GDM1 (cell line): ENCODE measurements around the gene TMEM219.
"Not testable (repeated sequence)": the region's sequence is repeated elsewhere in the genome, so short reads cannot be mapped to it uniquely, and the experiment has no call there.

ENCODE experiments used
- DNase-seq: peaks from one replicate; lab custom pipeline; 2025; lab: John Stamatoyannopoulos, UW

The TMEM219 gene, protein sequence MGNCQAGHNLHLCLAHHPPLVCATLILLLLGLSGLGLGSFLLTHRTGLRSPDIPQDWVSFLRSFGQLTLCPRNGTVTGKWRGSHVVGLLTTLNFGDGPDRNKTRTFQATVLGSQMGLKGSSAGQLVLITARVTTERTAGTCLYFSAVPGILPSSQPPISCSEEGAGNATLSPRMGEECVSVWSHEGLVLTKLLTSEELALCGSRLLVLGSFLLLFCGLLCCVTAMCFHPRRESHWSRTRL

DNA sequence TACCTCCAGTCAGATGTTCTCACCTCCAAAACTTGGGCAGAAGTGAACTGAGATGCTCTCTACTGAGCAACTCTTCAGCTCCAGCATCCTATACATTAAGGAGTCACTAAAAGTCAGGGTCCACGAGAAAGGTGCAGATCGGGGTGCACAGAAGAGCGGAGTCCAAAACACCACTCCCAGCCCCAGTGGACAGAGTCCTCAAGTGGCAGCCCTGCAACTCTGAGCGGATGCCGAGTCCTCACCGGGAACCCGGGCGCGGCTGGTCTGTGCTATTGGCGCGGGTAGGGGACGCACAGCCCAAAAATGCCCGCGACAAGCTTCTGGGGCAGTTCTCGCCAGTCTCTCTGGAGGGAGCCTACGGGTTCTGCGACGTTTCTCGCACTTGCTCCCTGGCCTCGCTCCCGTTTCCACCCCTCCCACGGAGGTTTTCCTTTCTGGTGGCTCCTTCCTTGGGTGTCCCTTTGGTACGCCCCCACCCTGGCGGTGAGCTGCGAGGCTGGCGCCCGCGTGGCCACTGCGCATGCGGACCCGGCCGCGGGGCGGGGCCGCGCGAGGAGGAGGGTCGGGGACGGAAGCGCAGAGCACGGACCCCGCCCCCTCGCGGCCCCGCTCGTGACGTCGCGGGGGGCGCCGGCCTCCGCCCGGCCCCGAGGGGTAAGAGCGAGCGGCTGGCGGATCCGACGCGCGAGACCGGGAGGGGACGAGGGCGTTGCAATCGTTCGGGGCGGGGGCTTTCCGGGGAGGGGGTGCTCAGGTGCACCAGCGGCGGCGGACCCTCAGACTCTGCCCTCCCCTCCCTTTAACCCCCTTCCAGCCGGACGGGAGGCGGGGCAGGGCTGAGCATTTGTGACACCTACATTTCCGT, at the start of gene TMEM219:
TSS of gene TMEM219 (plus strand) at position 601 of the 865 bp plus-strand sequence. CDS start 1,065 bp downstream, outside the sequence.
- DNase-seq, result peak; percentile 92

DNA sequence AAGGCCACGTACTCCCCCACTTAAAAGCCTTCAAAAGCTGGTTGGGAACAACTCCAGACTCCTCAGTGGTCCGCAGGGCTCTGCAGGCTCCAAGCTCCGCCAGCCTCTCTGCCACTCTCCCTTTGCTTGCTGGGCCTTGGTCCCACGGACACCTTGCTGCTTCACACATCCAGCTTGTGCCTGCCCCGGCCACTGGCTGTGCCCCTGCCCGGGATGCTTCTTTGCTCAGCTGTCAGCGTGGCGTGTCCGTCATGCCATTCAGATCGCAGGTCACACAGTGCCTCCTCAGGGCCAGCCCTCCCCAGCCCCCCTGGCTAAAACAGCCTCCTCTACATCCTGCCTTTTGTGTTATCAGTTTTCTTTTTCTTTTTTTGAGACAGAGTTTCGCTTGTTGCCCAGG, 49.8 kb upstream of the TMEM219 start:
- no peak for DNase-seq

DNA sequence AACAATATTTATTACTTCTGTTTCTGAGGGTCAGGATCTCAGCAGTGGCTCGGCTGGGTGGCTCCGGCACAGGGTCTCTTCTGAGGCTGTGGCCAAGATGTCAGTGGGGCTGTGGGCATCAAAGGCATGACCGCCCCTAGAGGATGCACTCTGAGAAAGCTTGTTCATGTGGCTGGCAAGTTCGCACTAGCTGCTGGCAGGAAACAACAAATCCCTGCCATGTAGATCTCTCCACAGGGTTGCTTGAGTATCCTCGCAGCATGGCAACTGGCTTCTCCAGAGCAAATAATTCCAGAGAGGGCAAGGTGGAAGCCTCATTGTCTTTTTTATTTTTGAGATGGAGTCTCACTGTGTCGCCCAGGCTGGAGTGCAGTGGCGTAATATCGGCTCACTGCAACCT, 48.4 kb upstream of the TMEM219 start:
- no peak for DNase-seq

DNA sequence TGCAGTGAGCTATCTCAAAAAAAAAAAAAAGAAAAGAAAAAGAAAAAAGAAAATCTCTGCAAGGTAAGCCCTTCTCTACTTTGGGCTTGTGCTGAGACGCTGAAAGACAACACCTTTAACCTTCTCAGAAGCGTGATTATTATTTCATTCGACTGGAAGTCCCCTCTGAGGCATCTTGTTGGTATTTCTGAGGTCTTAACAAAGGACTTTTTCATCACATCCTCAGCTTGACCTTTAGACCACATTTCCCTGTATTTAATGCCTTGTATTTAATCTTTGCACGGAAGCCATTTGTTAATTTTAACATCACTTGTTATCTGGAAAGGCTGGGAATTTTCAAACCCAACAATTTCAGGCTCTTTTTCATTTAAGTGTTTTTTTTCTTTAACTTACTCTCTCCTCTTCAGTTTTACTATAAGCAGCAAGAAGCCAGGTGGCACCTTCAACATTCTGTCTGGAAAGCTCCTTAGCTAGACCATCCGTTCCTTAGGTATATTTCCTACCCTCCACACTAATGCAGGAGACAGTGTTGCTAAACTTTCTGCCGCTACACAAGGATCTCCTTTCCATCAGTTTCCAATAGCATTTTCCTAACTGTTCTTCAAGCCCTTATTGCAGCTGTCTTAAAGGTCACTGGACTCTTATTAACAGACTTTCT, 46.2 kb upstream of the TMEM219 start:
- DNase-seq, result no peak

DNA sequence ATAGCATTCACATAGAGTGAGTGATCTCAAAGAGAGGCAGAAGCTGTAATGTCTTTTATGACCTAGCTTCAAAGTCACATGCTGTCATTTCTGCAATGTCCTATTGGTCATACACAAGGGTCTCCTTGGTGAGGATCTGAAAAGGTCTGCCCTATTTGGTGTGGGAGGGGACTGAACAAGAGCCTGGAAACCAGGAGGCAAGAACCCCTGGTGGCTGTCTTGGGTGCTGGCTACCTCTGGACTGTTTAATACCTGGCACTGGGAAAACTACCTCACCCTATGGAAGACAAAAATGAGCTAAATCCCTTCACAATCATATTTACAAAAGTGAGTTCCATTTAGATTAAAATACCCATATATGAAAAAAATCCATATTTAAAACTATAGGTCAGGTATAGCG, 44.9 kb upstream of the TMEM219 start:
- no peak for DNase-seq

DNA sequence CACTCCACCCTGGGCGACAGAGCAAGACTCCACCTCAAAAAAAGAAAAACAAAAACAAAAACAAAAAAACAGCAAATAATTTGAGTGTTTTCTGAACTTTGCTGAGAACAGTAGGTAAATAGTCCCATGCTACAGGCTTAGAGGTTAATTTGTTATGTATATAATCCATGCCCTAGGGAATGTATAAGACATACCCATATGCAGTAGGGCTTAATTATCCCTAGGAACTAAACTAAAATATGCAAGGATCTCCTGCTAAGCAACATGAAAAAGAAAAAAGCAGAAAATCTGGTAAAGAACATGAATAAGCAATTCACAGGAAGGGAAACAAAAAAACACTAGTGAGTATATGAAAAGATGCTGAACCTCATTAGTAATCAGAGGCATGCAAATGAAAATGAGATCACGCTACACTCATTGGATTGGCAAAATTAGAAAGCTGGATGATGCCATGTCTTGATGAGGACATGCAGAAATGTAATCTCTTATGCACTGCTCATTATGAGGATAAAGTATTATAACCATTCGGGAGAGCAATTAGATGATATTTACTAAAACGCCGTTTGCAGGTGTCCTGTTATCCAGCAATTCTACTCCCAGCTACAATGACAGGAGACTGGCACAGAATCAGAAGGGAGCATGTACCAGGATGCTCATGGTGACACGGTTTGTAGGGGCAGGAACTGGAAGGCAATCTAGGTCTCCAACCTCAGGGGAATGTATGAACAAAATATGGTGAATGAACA, 41.4 kb upstream of the TMEM219 start:
- no peak for DNase-seq

DNA sequence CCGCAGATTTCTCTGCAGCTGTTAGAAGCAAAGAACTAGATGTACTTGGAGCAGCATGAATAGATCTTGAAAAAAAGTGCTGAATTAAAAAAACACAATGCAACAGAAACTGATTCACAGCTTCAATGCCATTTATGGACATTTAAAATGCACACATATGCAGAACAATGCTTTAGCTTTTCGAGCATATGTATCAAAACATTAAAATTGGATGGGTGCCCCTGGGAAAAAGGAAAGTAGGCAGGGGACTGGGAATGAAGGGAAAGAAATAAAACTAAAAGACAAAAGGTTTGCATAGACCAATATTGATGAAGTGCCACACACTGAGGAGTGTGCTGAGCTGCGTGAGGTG, 40.9 kb upstream of the TMEM219 start:
- no peak for DNase-seq

DNA sequence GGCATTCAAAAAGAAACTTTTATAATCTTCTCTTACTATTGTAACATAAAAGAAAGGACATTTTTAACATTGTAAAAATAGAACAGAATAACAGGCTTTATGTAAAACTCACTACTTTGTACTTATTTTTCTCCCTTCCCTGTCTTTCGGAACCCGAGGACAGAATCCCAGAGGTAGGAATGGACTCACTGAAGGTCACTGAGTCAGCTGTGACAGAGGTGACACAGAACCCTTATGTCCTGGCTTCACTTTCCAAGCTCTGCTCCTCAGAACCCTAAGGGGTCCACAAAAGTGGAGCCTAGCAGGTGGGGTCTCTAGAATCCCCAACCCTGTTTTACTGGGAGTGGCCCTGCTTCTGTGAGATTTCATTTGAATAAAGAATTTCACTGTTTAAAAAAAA, 39.6 kb upstream of the TMEM219 start:
- no peak for DNase-seq

DNA sequence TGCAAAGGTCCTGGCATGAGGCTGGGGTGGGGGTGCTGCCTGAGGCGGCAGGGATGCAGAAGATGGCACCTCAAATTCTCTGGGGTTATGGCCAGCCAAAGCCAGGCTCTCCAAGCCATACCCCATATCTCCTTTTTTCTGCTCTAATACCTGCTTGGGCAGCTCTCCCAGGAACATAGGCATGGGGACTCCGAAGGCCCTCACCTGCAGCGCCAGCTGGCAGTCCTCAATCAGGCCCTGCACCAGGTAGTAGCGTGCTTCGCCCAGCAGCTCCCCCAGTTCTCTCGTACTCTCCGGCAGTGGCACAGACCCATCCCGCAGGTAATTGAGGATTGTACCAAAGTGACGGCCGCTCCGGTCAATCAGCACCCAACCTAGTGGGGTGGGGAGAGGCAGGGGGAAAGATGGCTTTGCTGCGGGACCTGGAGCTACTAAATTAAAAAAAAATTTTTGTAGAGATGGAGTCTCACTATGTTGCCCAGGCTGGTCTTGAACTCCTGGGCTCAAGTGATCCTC, 38.8 kb upstream of the TMEM219 start:
- DNase-seq, result no peak

DNA sequence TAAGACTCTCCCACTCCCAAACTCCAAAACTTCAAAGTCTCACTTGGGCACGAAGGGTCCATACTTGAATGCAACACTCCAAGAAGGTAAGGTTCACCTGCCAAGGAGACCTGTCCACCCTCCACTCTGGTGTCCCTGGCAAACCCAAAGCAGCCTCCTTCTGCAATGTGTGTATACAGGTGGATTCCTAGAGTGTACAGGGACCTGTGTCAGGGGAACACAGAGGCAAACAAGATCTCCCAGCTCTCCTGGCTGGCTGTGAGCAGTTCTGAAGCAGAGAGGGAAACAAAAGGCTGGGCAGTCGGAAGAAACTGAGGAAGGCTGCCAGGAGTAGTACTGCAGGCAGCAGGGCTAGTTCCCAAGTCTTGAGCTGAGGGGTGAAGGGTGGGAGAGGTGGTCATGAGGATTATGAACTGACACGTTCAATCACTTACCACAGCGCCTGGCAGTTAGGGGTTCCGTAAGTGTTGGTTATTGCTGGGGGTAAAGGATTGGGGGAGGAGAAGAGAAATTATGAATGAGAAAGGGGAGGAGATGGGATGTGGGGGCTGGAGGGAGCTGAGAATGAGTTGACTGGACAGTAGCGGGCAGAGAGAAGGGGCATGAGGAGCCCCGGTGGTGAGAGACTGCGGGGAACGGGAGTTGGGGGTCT, 36.6 kb upstream of the TMEM219 start:
- DNase-seq, result no peak

DNA sequence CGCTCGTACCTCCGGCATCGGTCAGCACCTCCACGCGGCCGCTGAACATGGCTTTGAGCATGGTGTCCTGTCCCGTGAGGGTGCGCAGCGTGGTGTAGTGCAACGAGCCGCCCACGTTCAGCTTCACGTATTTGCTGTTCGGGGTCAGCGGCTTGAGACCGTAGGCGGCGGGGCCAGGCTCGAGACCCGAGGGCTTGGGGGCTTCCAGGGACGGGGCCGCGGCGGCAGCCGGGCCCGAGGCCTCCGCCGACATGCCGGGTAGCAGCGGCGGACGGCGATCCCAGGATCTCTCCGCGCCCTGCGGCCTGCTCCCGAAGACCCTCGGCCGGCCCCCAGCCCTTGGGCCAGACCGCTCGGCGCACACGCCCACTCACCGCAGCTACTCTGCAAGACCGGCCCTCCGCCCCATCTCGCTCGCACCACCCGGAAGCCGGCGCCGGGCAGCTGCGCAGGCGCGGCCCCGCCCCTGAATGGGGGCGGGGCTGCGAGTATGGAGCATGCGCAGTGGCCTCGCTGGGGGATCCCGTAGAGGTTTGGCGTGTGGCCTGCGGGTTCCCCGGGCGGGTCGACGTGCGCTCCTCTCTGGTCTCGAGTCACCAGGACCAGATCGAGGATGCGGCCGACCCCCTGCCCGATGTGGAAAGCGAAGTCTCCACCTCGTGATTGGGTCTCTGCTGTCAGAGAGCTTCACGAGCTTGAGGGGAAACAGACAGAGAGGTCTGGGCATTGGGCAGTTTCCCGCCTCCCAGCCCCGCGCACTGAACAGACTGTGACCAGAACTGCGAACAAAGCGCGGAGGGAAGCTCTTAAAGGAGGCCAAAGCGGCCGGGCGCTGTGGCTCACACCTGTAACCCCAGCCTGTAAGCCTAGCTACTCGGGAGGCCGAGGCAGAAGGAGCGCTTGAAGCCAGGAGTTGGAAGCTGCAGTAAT, 35.8 kb upstream of the TMEM219 start, which contains the start of gene KCTD13:
TSS of gene KCTD13 (minus strand) at position 446 of the 930 bp plus-strand sequence. CDS start at position 253, 193 bp downstream.
- peak; percentile 72 for DNase-seq

DNA sequence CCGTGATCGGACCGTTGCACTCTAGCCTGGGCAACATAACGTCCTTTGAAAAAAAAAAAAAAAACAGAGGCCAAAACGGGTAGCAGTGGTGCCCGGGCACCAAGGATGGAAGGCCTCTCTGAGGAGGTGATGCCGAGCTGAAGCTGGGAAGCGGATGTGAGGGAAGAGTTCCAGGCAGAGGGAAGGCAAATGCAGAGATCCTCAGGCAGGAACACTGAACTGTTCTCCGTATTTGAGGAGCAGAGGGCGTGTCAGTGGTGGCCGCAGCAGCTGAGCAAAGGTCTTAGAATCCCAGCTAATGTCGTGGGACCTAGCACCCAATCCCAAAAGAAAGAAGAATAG, 35.2 kb upstream of the TMEM219 start:
- DNase-seq, result no peak

DNA sequence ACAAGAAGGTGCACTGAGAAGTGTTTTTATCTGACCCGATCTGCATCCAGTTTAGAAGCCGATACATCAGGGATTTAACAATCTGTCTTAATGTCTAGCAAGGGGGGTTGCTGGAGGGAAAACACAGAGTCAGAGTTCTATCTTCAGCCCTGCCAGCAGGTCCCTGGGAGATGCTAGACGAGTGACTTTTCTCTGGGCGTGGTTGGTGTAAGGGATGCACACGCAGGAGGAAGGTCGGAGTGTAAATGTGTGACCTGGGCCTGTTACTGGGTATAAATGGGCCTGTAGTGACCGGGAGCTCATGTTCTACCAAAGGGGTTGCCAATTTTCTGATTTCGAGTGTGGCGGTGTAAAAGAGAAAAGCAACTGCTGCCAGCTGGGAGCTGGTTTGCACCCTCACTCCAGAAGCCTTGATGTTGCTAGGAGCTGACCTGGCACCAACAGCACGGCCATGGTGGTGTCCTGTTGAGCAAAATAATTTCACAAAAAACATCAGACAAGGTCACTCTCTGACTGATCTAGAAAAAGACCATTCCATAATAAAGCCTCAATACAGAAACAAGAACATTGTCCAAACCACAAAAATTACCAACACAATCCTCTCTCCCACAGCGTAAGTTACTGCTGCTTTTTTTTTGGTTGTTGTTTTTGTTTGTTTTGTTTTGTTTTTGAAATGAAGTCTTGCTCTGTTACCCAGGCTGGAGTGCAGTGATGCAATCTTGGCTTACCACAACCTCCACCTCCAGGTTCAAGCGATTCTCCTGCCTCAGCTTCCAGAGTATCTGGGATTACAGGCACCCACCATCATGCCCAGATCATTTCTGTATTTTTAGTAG, 34.6 kb upstream of the TMEM219 start:
- DNase-seq, result no peak

DNA sequence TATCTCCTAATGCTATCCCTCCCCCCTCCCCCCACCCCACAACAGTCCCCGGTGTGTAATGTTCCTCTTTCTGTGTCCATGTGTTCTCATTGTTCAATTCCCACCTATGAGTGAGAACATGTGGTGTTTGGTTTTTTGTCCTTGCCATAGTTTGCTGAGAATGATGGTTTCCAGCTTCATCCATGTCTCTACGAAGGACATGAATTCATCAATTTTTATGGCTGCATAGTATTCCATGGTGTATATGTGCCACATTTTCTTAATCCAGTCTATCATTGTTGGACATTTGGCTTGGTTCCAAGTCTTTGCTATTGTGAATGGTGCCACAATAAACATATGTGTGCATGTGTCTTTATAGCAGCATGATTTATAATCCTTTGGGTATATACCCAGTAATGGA, 30.1 kb upstream of the TMEM219 start:
- DNase-seq, result not testable (repeated sequence)

DNA sequence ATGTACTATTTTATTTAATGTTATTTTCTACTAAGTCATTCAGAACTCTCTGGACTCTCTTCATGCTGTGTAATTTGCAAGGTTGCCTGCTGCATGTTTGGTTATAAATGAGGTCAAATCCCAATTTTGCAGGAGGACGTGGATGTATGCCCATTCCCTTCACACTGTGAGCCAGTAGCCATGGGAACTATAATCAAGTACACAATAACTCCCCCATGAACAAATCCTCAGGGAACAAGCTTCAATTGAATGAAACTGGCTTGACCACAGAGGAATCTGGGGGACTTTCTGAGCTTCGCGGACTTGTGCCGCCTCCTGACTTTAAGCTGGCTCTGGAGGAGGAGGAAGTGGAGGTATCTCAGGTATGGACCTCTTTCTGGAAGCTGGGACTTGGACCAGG, 21.2 kb upstream of the TMEM219 start:
- no peak for DNase-seq

DNA sequence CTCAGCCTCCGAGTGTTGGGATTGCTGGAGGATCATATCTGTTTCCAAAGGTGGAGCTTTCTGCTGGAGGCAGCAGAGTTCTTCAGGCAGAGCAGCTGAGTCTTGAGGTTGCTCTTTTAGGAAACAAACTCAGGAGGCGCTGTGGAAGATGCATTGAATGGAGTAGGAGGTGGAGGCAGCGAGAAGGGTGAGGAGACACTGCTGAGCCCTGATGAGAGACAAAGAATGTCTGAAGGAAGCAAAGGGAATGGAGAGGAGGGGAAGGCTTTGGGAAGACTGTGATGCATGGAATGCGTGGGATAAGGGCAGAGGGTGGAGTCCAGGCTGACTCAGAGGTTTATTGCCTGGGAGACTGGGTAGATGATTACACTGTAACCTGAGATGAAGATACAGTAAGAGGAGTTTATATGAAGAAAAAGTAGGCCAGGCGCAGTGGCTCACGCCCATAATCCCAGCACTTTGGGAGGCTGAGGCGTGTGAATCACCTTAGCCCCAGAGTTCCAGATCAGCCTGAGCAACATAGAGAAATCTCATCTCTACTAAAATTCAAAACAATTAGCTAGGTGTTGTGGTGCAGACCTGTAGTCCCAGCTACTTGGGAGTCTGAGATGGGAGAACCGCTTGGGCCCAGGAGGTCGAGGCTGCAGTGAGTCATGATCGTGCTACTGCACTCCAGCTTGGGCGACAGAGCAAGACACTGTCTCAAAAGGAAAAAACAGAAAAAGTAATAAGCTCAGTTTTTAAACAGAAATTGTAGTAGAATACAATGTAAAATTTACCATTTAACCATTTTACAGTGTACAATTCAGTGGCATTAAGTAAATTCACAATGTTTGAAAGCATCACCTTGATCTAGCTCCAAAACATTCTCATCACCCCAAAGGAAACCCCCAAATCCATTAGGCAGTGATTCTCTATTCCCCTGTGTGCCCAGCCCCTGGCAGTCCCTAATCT, 17.8 kb upstream of the TMEM219 start:
- no peak for DNase-seq

DNA sequence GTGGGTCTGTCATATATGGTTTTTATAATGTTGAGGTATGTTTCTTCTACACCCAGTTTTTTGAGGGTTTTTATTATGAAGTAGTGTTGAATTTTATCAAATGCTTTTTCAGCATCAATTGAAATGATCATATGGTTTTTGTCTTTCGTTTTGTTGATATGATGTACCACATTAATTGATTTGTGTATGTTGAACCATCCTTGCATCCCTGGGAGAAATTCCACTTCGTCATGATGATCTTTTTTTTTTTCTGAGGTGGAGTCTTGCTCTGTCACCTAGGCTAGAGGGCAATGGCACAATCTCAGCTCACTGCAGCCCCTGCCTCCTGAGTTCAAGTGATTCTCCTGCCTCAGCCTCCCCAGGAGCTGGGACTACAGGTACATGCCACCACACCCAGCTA, 14.0 kb upstream of the TMEM219 start:
- no peak for DNase-seq

DNA sequence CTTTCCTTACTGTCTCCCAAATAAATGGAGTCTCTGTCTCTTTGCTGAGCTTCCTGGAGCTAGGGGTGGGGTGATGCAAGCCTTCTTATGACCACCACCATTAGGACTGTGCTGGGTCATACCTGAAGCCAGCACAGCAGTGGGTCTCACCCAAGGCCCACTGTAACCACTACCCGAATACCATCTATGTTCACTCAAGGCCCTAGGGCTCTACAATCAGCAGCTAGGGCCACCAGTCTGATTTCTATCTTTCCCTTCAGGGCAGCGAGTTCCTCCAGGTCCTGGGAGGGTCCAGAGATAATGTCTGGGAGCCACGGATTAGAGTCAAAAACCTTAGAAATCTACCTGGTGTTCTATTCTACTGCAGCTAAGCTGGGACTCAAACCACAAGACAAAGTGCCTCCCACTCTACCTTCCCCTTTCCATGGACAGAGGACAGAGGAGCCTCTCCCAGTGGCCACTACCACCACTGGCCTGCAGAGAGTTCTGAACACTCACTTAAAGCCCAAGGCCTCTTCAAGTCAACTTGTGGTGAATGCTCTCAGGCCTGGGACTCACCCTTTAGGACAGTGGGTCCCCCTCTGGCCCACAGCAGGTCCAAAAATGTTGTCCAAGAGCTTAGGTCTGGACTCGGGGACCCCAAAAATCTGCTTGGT, 10.9 kb upstream of the TMEM219 start:
- no peak for DNase-seq
